Measurements from ENCODE around the gene DHRS13.

DHRS13 gene

DNA sequence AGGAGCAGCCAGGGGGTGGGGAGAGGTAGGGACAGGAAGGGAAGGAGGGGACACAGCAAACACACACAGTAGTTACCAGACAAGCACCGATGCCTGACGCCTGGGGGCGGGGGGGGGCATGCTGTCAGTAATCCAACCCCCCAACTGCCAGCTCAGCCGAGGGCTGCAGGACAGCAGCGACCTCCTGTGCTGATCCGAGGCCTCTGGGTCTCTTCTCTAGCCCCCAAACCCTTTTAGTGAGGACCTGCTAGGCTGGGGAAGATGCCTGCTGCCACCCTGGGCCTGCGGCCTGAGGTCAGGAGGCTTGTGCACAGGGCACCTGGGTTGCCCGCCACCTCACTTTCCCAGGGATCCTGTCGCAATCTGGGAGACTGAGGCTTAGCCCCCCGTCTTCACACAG, 16.9 kb downstream of the DHRS13 start:
- no peak overlapping the region for H2AFZ ChIP-seq
- no peak overlapping the region for H3K4me3 ChIP-seq (ENCODE audit: low read depth, low read length)
- no peak overlapping the region for H3K9ac ChIP-seq
- H3K4me2 ChIP-seq (ENCODE audit: low read length): no peak overlapping the region
- no peaks in the 10 kb centered on the region for H3K4me1 ChIP-seq
- no peaks in the 10 kb centered on the region for H3K36me3 ChIP-seq (ENCODE audit: control insufficient read depth, insufficient read depth, low read length)
- TF ChIP-seq, protein P1, sequence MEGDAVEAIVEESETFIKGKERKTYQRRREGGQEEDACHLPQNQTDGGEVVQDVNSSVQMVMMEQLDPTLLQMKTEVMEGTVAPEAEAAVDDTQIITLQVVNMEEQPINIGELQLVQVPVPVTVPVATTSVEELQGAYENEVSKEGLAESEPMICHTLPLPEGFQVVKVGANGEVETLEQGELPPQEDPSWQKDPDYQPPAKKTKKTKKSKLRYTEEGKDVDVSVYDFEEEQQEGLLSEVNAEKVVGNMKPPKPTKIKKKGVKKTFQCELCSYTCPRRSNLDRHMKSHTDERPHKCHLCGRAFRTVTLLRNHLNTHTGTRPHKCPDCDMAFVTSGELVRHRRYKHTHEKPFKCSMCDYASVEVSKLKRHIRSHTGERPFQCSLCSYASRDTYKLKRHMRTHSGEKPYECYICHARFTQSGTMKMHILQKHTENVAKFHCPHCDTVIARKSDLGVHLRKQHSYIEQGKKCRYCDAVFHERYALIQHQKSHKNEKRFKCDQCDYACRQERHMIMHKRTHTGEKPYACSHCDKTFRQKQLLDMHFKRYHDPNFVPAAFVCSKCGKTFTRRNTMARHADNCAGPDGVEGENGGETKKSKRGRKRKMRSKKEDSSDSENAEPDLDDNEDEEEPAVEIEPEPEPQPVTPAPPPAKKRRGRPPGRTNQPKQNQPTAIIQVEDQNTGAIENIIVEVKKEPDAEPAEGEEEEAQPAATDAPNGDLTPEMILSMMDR (IDR thresholded peaks at IDR 0.05): no peak
- no peak overlapping the region for H3K27ac ChIP-seq
- H3K27me3 ChIP-seq (ENCODE audit: control insufficient read depth, insufficient read depth, low read length): no peaks in the 10 kb centered on the region
- H3K79me2 ChIP-seq: peaks cover 13% of the 10 kb centered on the region
- H3K9me3 ChIP-seq (ENCODE audit: control insufficient read depth, low read length): no peaks in the 10 kb centered on the region

DNA sequence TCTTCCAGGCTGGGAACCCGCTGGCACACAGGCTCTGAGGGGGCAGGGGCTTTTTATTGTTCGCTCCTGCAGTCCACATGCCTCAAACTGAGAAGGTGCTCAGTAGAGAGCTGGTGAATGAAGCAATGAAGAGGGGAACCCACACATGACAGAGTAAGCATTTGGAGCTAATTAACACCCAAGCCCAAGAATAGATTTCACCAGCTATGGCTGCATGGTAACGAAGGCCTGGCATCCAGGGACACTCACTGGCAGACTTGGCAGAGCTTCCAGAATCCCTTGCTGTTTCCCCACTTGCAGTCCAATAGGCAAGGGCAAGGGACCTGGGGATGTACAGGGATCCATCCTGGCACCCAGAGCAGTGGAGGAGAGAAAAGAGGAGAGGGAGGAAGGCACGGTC, 17.5 kb downstream of the DHRS13 start:
- H3K9ac ChIP-seq: no peak overlapping the region

DNA sequence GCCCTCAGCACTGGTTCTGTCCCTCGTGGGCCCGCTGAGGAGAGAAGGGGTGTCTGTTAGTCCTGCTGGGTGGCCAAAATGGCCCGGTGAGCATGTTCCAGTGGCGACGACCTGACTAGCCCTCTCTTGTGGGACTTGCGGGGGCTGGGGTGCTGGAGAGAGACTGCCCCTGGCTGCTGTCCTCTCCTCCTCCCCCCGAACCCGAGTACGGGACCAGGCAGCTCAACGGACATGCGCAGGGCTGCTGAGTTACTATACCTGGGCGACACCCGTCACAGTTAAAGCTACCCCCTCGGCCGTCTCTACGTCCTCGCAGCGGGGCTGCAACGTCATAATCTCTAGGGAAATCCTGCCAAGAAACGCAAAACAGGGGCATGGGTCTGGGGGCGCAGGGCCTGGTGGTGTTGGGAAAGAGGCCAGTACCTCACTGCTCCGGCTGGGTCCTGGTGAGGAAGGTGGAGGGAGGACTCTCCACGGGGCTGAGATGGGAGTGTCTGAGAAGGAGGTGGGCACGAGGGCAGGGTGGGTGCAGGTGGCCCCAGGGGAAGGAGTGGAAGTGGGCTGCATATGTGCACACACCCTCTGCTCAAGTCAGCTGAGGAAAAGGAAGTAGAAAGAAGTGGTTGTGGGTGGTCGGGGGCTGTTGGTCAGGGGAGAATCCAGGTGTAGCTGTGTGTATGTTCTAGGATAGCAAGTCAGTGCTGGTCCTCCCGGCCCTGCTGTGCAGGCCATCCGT, 18.7 kb downstream of the DHRS13 start:
- TF ChIP-seq, protein P1 (IDR thresholded peaks at IDR 0.05): no peak
- Histone ChIP-seq H3K36me3 (ENCODE audit: control insufficient read depth, insufficient read depth, low read length) (no peaks in the 10 kb centered on the region), H2AFZ (no peak overlapping the region)

More for the DNA sequence above, 17.5 kb downstream of the DHRS13 start:
- no peaks in the 10 kb centered on the region for H3K9me3 ChIP-seq (ENCODE audit: control insufficient read depth, low read length)
- H3K36me3 ChIP-seq (ENCODE audit: control insufficient read depth, insufficient read depth, low read length): no peaks in the 10 kb centered on the region
- H3K4me2 ChIP-seq (ENCODE audit: low read length): no peak overlapping the region
- no peak overlapping the region for H3K27ac ChIP-seq
- peaks cover 13% of the 10 kb centered on the region for H3K79me2 ChIP-seq
- no peak overlapping the region for H3K4me3 ChIP-seq (ENCODE audit: low read depth, low read length)
- TF ChIP-seq, protein P1 (IDR thresholded peaks at IDR 0.05): no peak
- no peaks in the 10 kb centered on the region for H3K4me1 ChIP-seq
- no peak overlapping the region for H2AFZ ChIP-seq
- H3K27me3 ChIP-seq (ENCODE audit: control insufficient read depth, insufficient read depth, low read length): no peaks in the 10 kb centered on the region

DNA sequence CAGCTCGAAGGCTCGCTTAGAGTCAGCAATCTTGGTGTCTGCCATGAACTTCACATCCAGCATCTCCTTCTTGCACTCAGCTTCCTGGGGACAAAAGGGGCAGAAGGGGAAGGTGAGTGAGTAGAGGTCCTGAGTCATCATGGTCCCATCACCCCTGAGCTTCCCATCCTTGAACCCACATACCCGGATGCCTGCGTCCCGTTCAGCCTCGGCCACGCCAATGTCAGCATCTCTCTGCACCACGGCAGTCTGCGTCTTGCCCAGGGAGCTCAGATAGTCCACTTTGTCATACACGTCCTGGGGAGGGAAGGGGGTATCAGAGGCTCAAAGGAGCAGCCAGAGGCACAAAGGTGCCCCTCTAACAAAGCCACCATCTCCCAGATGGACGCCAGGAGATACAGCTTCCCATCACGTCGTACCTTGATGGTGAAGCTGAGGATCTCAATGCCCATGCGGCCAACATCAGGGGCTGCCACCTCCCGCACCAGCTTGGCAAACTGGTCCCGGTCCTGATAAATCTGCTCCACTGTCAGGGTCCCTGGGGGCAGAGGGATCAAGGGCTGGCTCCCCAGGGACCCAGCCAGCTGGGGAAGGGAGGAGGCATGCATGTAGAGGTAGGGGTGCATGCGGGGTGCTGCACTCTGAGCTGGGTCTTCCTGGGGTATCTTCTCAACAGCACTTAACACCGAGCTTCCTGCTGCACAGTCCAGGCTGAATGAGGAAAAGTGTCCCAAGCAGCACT, 20.6 kb downstream of the DHRS13 start:
- Histone ChIP-seq H3K4me2 (ENCODE audit: low read length) (no peak overlapping the region), H3K4me3 (ENCODE audit: low read depth, low read length) (no peak overlapping the region), H3K79me2 (peaks cover 6% of the 10 kb centered on the region), H3K27ac (no peak overlapping the region), H3K9ac (no peak overlapping the region), H2AFZ (no peak overlapping the region), H3K9me3 (ENCODE audit: control insufficient read depth, low read length) (no peaks in the 10 kb centered on the region), H3K36me3 (ENCODE audit: control insufficient read depth, insufficient read depth, low read length) (no peaks in the 10 kb centered on the region), H3K4me1 (no peaks in the 10 kb centered on the region), H3K27me3 (ENCODE audit: control insufficient read depth, insufficient read depth, low read length) (no peaks in the 10 kb centered on the region)
- TF ChIP-seq, protein P1 (IDR thresholded peaks at IDR 0.05): no peak

More for the DNA sequence above, 18.7 kb downstream of the DHRS13 start:
- Histone ChIP-seq H3K9ac (no peak overlapping the region), H3K79me2 (peaks cover 13% of the 10 kb centered on the region), H3K4me3 (ENCODE audit: low read depth, low read length) (no peak overlapping the region), H3K27me3 (ENCODE audit: control insufficient read depth, insufficient read depth, low read length) (no peaks in the 10 kb centered on the region), H3K9me3 (ENCODE audit: control insufficient read depth, low read length) (no peaks in the 10 kb centered on the region), H3K27ac (no peak overlapping the region), H3K4me1 (no peaks in the 10 kb centered on the region), H3K4me2 (ENCODE audit: low read length) (no peak overlapping the region)

Measured in parathyroid adenoma (tissue), 2 donors.